GM23248 (cell line): ENCODE results near the gene SPG21. TPM values are rescaled to one million over a fixed set of nuclear protein-coding genes. Genes with fewer than 3 reads are reported as not detected.
A peak's percentile ranks its signal among the peaks of the same experiment; 100 is the strongest.

Experiments used
- DNase-seq: peaks from one replicate; pipeline ENCODE4 v3.0.0-alpha.2; 2015
- H2AFZ ChIP-seq: fragments of 200-600 bp; sonication (generic); 2 replicates; pipeline ENCODE4 v1.6.1; 2016; ENCODE audit warnings: antibody characterized with exemption
- H3F3A ChIP-seq: fragments of 200-600 bp; sonication (generic); 2 replicates; pipeline ENCODE4 v1.6.1; 2016; ENCODE audit warnings: mild to moderate bottlenecking, antibody characterized with exemption, mixed run types; ENCODE audit not compliant: insufficient read depth
- H3K27ac ChIP-seq: fragments of 200-600 bp; sonication (generic); 2 replicates; pipeline ENCODE4 v1.5.1; 2016; ENCODE audit warnings: mild to moderate bottlenecking
- H3K27me3 ChIP-seq: fragments of 200-600 bp; sonication (generic); replicated peaks from 2 replicates; pipeline ENCODE4 v1.6.1; 2016; ENCODE audit warnings: mild to moderate bottlenecking; ENCODE audit not compliant: insufficient read depth
- H3K36me3 ChIP-seq: fragments of 200-600 bp; sonication (generic); 2 replicates; pipeline ENCODE4 v1.6.1; 2016; ENCODE audit warnings: low read depth, mild to moderate bottlenecking
- H3K4me1 ChIP-seq: fragments of 200-600 bp; sonication (generic); 2 replicates; pipeline ENCODE4 v1.6.1; 2016; ENCODE audit warnings: mild to moderate bottlenecking; ENCODE audit not compliant: insufficient read depth
- H3K4me2 ChIP-seq: fragments of 200-600 bp; sonication (generic); one replicate; pipeline ENCODE4 v1.6.1; 2016; ENCODE audit warnings: mild to moderate bottlenecking; ENCODE audit not compliant: unreplicated experiment
- H3K4me3 ChIP-seq: fragments of 200-600 bp; sonication (generic); 2 replicates; pipeline ENCODE4 v1.5.1; 2016; ENCODE audit warnings: mild to moderate bottlenecking
- H3K79me2 ChIP-seq: fragments of 200-600 bp; sonication (generic); 2 replicates; pipeline ENCODE4 v1.6.1; 2016; ENCODE audit warnings: mild to moderate bottlenecking; ENCODE audit not compliant: insufficient read depth
- H3K9ac ChIP-seq: fragments of 200-600 bp; sonication (generic); 2 replicates; pipeline ENCODE4 v1.6.1; 2016; ENCODE audit warnings: mild to moderate bottlenecking
- H3K9me2 ChIP-seq: fragments of 200-600 bp; sonication (generic); 2 replicates; pipeline ENCODE4 v1.6.1; 2016; ENCODE audit warnings: mixed run types, mild to moderate bottlenecking, moderate library complexity; ENCODE audit not compliant: insufficient read depth
- H3K9me3 ChIP-seq: fragments of 200-600 bp; sonication (generic); one replicate; pipeline ENCODE4 v1.6.1; 2017; ENCODE audit warnings: low read depth
- H4K20me1 ChIP-seq: fragments of 200-600 bp; sonication (generic); 2 replicates; pipeline ENCODE4 v1.6.0; 2016; ENCODE audit not compliant: insufficient read depth
- EZH2 ChIP-seq: fragments of 200-600 bp; sonication (generic); IDR thresholded peaks from 2 replicates; pipeline ENCODE4 v1.6.1; 2018; ENCODE audit warnings: antibody characterized with exemption, mild to moderate bottlenecking; ENCODE audit not compliant: insufficient read depth, poor library complexity, severe bottlenecking
- EZH2phosphoT487 ChIP-seq: fragments of 200-600 bp; sonication (generic); IDR thresholded peaks from 2 replicates; pipeline ENCODE4 v1.6.1; 2018; ENCODE audit warnings: antibody characterized with exemption, moderate library complexity, mild to moderate bottlenecking, low read depth; ENCODE audit not compliant: insufficient read depth
- WGBS, 2 experiments: methylation state at CpG; one replicate each; pipeline ENCODE4 v1.1.6; 2015 to 2017; ENCODE audit warnings: low lambda C conversion rate in 2 of 2, low coverage in 1 of 2; ENCODE audit errors: missing lambda C conversion rate in 2 of 2; 5-methylcytosine and 5-hydroxymethylcytosine counted together
- in situ Hi-C: fragments of 300-500 bp; cut with MboI; formaldehyde crosslinking; loops from 2 replicates; pipeline ENCODE4 v1.15.0; 2020
- polyA plus RNA-seq: library from polyadenylated mRNA; unstranded; fragments of >200 nt; fragmentation: Nextera tagmentation; extraction: Ambion mirVana; gene quantifications from 2 replicates; pipeline ENCODE4 v1.2.1, GENCODE V29; 2016
- total RNA-seq: library from RNA; depleted of rRNA; stranded (reverse); fragments of >200 nt; shearing (Covaris generic); gene quantifications from 2 replicates; pipeline ENCODE4 v1.2.3, GENCODE V29; 2014; rRNA removed

The SPG21 gene, protein sequence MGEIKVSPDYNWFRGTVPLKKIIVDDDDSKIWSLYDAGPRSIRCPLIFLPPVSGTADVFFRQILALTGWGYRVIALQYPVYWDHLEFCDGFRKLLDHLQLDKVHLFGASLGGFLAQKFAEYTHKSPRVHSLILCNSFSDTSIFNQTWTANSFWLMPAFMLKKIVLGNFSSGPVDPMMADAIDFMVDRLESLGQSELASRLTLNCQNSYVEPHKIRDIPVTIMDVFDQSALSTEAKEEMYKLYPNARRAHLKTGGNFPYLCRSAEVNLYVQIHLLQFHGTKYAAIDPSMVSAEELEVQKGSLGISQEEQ
- 66.3 and 78.4 TPM in 2 replicates for total RNA-seq
- 106 and 107 TPM in 2 replicates for polyA plus RNA-seq

DNA sequence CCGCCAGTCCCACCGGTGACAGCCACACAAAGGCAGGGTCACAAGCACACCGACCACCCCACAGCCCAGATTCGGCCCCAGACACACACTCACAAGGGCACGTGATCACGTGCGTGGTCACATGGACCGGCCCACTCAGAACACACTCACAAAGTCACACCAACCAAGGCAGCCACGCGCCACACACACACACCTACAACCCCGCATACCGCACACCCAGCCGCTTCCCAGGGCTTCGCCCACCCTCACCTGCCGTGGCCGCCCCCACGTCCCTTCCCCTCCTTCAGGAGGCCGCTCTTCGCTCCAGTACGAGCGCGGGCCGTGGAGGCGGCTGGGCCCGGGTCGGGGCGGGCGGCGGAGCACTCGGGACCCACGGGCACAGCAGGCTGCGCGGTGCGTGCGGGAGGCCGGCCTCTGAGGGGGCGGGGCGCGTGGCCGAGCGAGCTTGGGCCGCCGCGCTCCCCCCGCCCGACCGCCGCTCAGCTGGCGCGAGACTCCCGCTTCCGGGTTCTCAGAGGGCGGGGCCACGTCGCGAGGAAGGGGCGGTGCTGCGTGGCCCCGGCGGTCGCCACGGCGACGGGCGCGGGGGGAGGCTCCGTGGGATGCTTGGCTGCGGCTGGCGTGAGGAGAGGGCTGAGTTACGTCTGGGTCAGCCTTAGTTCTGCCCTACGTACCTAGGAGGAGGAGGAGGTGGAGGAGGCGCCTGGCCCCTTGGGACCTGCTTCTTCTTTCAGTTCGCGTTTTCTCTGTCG, at the start of gene SPG21:
Gene SPG21, minus strand, starts transcription at position 499 of the 752 bp plus-strand sequence. CDS start 6,345 bp downstream, outside the sequence.
- 1% methylated on average over 49 to 72 of the region's 75 CpGs for WGBS, 2 experiments
- H3F3A ChIP-seq, result peaks cover 24% of the 10 kb centered on the region
- peak within 1 kb of the TSS; percentile 88 for H3K27ac ChIP-seq
- H3K4me3 ChIP-seq, result peak within 1 kb of the TSS; percentile 91
- H3K9me3 ChIP-seq, result no peaks in the 10 kb centered on the region
- peak within 1 kb of the TSS; percentile 94 for H3K4me2 ChIP-seq
- no peaks in the 10 kb centered on the region for H3K27me3 ChIP-seq
- peak; percentile 97 for DNase-seq
- H3K9ac ChIP-seq, result peak within 1 kb of the TSS; percentile 97
- no peaks in the 10 kb centered on the region for H4K20me1 ChIP-seq
- H3K9me2 ChIP-seq, result no peaks in the 10 kb centered on the region
- H2AFZ ChIP-seq, result peak within 1 kb of the TSS; percentile 92
- no peak for TF ChIP-seq EZH2
- TF ChIP-seq EZH2phosphoT487, result no peak
- peaks cover 30% of the 10 kb centered on the region for H3K4me1 ChIP-seq
- no peaks in the 10 kb centered on the region for H3K36me3 ChIP-seq
- H3K79me2 ChIP-seq, result peaks cover 37% of the 10 kb centered on the region
- in situ Hi-C loops, result no loop called here

DNA sequence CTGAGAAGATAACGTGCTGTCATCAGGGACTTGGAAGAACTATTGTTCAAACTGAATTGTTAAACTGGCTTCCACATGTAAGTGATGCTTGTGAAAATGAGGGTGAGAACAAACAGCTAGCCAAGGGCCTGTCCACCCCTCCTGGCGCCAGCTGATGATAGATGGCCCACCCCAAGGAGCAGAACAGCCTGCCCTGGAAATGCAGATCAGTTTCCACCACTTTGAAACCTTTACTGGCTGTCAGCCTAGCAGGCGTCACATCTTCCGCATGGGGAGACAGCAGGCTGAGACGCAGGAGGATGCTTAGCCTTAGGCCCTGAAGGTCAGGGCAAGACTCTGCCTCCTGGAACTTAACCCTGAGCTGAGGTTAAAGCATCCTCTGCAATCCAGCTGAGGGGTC, 49.1 kb upstream of the SPG21 start:
- in situ Hi-C loops, result no loop called here
- no peaks in the 10 kb centered on the region for H3K9me2 ChIP-seq
- TF ChIP-seq EZH2phosphoT487, result no peak
- TF ChIP-seq EZH2, result no peak
- no peaks in the 10 kb centered on the region for H3K79me2 ChIP-seq
- no peaks in the 10 kb centered on the region for H4K20me1 ChIP-seq
- H3K27me3 ChIP-seq, result no peaks in the 10 kb centered on the region
- no peaks in the 10 kb centered on the region for H3K36me3 ChIP-seq
- no peak overlapping the region for H3K4me3 ChIP-seq
- H3F3A ChIP-seq, result peaks cover 12% of the 10 kb centered on the region; the same call in 1 of the 2 replicates
- H3K27ac ChIP-seq, result no peak overlapping the region
- no peak overlapping the region for H3K9ac ChIP-seq
- H3K4me2 ChIP-seq, result no peak overlapping the region
- no peaks in the 10 kb centered on the region for H3K9me3 ChIP-seq
- H2AFZ ChIP-seq, result no peak overlapping the region
- WGBS, 2 experiments, result 50 to 52% methylated on average over 5 of the region's 5 CpGs
- no peak for DNase-seq
- H3K4me1 ChIP-seq, result peaks cover 13% of the 10 kb centered on the region; the same call in 1 of the 2 replicates

DNA sequence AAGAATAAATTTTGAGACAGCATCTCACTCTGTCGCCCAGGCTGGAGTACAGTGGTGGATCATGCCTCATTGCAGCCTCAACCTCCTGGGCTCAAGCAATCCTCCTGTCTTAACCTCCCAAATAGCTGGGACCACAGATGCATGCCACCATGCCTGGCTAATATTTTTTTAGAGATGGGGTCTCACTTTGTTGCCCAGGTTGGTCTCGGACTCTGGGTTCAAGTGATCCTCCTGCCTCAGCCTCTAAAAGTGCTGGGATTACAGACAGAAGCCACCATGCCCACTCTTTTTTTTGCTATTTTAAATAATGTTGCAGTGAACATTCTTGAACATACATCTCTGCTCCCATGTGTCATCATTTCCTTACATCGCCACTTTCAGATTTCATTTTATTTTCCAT, 48.7 kb upstream of the SPG21 start:
- Histone ChIP-seq H3K36me3 (no peaks in the 10 kb centered on the region), H3K27me3 (no peaks in the 10 kb centered on the region), H3K79me2 (no peaks in the 10 kb centered on the region), H3K27ac (no peak overlapping the region), H3K9ac (no peak overlapping the region), H2AFZ (no peak overlapping the region), H4K20me1 (no peaks in the 10 kb centered on the region), H3F3A (peaks cover 7% of the 10 kb centered on the region; the same call in 1 of the 2 replicates), H3K4me1 (peaks cover 9% of the 10 kb centered on the region; the same call in 1 of the 2 replicates), H3K4me2 (no peak overlapping the region), H3K9me2 (no peaks in the 10 kb centered on the region), H3K9me3 (no peaks in the 10 kb centered on the region), H3K4me3 (no peak overlapping the region)
- 94 to 97% methylated on average over 3 of the region's 3 CpGs for WGBS, 2 experiments
- in situ Hi-C loops, result no loop called here
- no peak for TF ChIP-seq EZH2phosphoT487
- TF ChIP-seq EZH2, result no peak
- no peak for DNase-seq

GRCh38 chr15:65037309-65037708, 47.6 kb upstream of the SPG21 start:
- whole genome bisulfite sequencing, 2 experiments, result 85 to 98% methylated on average over 1 of the region's 1 CpG

More at GRCh38 chr15:65037309-65037708, 47.6 kb upstream of the SPG21 start:
- Histone ChIP-seq H3K9me2 (no peaks in the 10 kb centered on the region), H3F3A (no peaks in the 10 kb centered on the region), H3K4me2 (no peak overlapping the region), H3K9me3 (no peaks in the 10 kb centered on the region), H3K9ac (no peak overlapping the region), H3K79me2 (no peaks in the 10 kb centered on the region), H3K27me3 (no peaks in the 10 kb centered on the region), H3K4me1 (no peaks in the 10 kb centered on the region), H3K27ac (no peak overlapping the region), H3K36me3 (no peaks in the 10 kb centered on the region), H4K20me1 (no peaks in the 10 kb centered on the region), H3K4me3 (no peak overlapping the region), H2AFZ (no peak overlapping the region)
- TF ChIP-seq EZH2 (no peak), EZH2phosphoT487 (no peak)
- DNase-seq, result no peak
- in situ Hi-C loops, result no loop called here
